Keratinocyte (primary cell): Measurements from ENCODE around the gene PLXND1.
A peak's percentile ranks its signal among the peaks of the same experiment; 100 is the strongest.

Source experiments
- CTCF ChIP-seq, 3 experiments: IDR thresholded peaks in 1 of 3; conservative IDR thresholded peaks in 1 of 3; optimal IDR thresholded peaks in 1 of 3; 2 replicates in 2 of 3; 3 replicates in 1 of 3; pipeline versions ENCODE3 to v1.5.1; 2011; ENCODE audit warnings: low read length in 3 of 3, mild to moderate bottlenecking in 3 of 3, moderate library complexity in 2 of 3, control low read depth in 1 of 3, inconsistent platforms in 1 of 3; ENCODE audit not compliant: insufficient read depth in 2 of 3; ENCODE audit errors: extremely low read depth in 1 of 3
- EZH2 ChIP-seq: IDR thresholded peaks from one replicate; pipeline ENCODE4 v1.6.1; 2012; ENCODE audit warnings: inconsistent platforms, mild to moderate bottlenecking, low read length, moderate library complexity

GRCh38 chr3:129605203-129605921 is 1.1 kb downstream of the PLXND1 start:
- peak; percentile 100 for TF ChIP-seq EZH2
- TF ChIP-seq CTCF (optimal IDR thresholded peaks at IDR 0.05 in 1 of 3, IDR thresholded peaks at IDR 0.05 in 1 of 3, conservative IDR thresholded peaks at IDR 0.05 in 1 of 3; ENCODE audit: extremely low read depth in 1 of 3, insufficient read depth in 2 of 3, low read length in 3 of 3): no peak
